ENCODE data around the gene AKR1C4.

GRCh38 chr10:5211696-5212536 lies 15.3 kb downstream of the AKR1C4 start:
- TF ChIP-seq CTCF (IDR thresholded peaks at IDR 0.05; ENCODE audit: insufficient read depth, low read length, poor library complexity, severe bottlenecking) (no peak), EZH2phosphoT487 (conservative IDR thresholded peaks at IDR 0.05; ENCODE audit: low read length) (no peak)
